Activated CD4-positive, alpha-beta T cell treated with anti-CD3 and anti-CD28 coated beads, Interleukin-2, Interleukin-4, amounts not matched to agents 100 ng/mL and 50 ng/mL, durations not matched to agents 16 hours and 8 hours (primary cell): ENCODE measurements around the gene PARP1.
"Not testable (repeated sequence)": the region's sequence is repeated elsewhere in the genome, so short reads cannot be mapped to it uniquely, and the experiment has no call there.

Source experiments
- DNase-seq: peaks from one replicate; pipeline ENCODE4 v3.0.0-alpha.2; 2020; ENCODE audit warnings: low spot score

PARP1 gene

GRCh38 chr1:226350519-226350865, 57.4 kb downstream of the PARP1 start:
- DNase-seq = no peak

GRCh38 chr1:226349801-226350518, 57.9 kb downstream of the PARP1 start:
- DNase-seq = no peak

GRCh38 chr1:226349081-226349480, 58.8 kb downstream of the PARP1 start:
- no peak for DNase-seq

GRCh38 chr1:226344441-226345259, 63.2 kb downstream of the PARP1 start:
- no peak for DNase-seq

GRCh38 chr1:226342656-226343055, 65.2 kb downstream of the PARP1 start:
- DNase-seq = no peak

GRCh38 chr1:226340111-226340510, 67.8 kb downstream of the PARP1 start:
- not testable (repeated sequence) for DNase-seq

- peak; percentile 8 for DNase-seq
These were observed 70.5 kb downstream of the PARP1 start for GRCh38 chr1:226337276-226337875.

- DNase-seq = no peak
These were observed 72.2 kb downstream of the PARP1 start for GRCh38 chr1:226335661-226336060.

GRCh38 chr1:226332947-226333346, 74.9 kb downstream of the PARP1 start:
- no peak for DNase-seq

GRCh38 chr1:226329237-226329636, 78.7 kb downstream of the PARP1 start:
- no peak for DNase-seq

GRCh38 chr1:226327761-226328162, 80.1 kb downstream of the PARP1 start:
- no peak for DNase-seq

- DNase-seq = no peak
These were observed 82.7 kb downstream of the PARP1 start for GRCh38 chr1:226325178-226325577.

- no peak for DNase-seq
These were observed 83.4 kb downstream of the PARP1 start for GRCh38 chr1:226324479-226324878.

GRCh38 chr1:226322986-226323385, 84.9 kb downstream of the PARP1 start:
- DNase-seq = no peak

- no peak for DNase-seq
These were observed 87.0 kb downstream of the PARP1 start for GRCh38 chr1:226320930-226321329.

- no peak for DNase-seq
These were observed 89.4 kb downstream of the PARP1 start for GRCh38 chr1:226318471-226318870.

- DNase-seq = no peak
These were observed 93.8 kb downstream of the PARP1 start for GRCh38 chr1:226314055-226314454.

GRCh38 chr1:226312065-226312464, 95.8 kb downstream of the PARP1 start:
- no peak for DNase-seq

- no peak for DNase-seq
These were observed 96.5 kb downstream of the PARP1 start for GRCh38 chr1:226311376-226311775.
